SK-N-MC (cell line): ENCODE data around the gene ANKRD11.

Experiments
- EZH2 ChIP-seq: fragments of 200-600 bp; sonication (generic); IDR thresholded peaks from one replicate; pipeline ENCODE4 v1.6.1; 2017; ENCODE audit warnings: antibody characterized with exemption
- POLR2AphosphoS5 ChIP-seq: IDR thresholded peaks from 2 replicates; pipeline ENCODE4 v1.6.1; 2012; ENCODE audit warnings: mild to moderate bottlenecking, low read depth, low read length, borderline replicate concordance

GRCh38 chr16:89330177-89330856, 160.0 kb downstream of the ANKRD11 start:
- TF ChIP-seq POLR2AphosphoS5 (no peak), EZH2 (no peak)
